ENCODE measurements around the gene LRRC28.
A peak's percentile ranks its signal among the peaks of the same experiment; 100 is the strongest.

Gene LRRC28

DNA sequence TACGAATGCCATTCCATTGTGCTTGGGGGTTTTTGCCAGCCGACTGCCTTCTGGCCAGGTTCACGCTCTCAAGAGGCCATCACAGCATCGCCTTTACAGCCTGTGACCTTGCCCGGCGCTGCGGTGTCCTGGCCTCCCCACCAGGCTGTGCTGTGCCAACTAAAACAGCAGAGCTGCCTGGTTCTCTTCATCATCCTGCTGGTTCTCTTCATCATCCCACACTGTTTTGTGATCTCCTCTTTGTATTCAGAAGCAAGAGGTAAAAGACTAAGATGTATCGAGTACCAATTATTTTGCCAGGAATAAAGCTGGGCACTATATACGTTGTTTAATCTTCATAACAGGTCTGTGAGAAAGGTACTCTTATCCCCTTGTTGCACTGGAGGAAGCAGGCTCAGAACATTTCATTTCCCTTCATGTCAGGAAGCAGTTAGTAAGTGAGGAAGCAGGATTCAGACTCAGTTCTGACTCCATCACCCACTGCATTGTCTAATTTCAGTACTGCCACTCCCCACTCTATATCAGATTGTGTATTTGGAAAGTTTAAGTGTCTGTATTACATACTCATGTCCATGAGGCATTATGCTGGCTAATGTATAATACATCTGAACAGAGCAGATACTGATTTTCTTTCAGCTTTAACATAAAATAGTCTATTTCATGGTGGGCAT is 92.7 kb downstream of the LRRC28 start:
- TF ChIP-seq, protein P1, sequence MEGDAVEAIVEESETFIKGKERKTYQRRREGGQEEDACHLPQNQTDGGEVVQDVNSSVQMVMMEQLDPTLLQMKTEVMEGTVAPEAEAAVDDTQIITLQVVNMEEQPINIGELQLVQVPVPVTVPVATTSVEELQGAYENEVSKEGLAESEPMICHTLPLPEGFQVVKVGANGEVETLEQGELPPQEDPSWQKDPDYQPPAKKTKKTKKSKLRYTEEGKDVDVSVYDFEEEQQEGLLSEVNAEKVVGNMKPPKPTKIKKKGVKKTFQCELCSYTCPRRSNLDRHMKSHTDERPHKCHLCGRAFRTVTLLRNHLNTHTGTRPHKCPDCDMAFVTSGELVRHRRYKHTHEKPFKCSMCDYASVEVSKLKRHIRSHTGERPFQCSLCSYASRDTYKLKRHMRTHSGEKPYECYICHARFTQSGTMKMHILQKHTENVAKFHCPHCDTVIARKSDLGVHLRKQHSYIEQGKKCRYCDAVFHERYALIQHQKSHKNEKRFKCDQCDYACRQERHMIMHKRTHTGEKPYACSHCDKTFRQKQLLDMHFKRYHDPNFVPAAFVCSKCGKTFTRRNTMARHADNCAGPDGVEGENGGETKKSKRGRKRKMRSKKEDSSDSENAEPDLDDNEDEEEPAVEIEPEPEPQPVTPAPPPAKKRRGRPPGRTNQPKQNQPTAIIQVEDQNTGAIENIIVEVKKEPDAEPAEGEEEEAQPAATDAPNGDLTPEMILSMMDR (IDR thresholded peaks at IDR 0.05; ENCODE audit: insufficient read depth, low read depth, low read length, missing control alignments), result no peak
- DNase-seq (ENCODE audit: low read depth), result no peak
- H3K4me3 ChIP-seq (ENCODE audit: low read length), result no peak overlapping the region

DNA sequence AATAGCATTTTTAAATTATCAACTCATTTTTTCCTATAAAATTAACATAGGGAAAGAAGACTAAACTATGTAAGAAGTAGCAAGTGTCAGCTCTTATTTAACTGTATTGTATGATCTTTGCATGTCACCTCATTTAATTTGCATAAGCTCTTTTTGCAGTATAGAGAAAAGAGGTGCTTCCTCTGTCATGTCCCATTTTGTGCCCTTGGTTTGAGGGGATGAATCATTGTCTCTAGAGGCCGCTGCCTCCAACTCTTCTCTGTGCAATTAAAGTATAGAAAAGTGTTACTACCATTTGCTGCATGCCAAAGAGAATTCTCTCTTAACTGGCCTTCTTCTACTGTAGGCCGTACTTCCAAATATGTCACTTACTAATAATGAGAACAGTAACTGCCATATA is 93.4 kb downstream of the LRRC28 start:
- DNase-seq (ENCODE audit: low read depth), result no peak
- no peak overlapping the region for H3K4me3 ChIP-seq (ENCODE audit: low read length)
- TF ChIP-seq, protein P1 (IDR thresholded peaks at IDR 0.05; ENCODE audit: insufficient read depth, low read depth, low read length, missing control alignments), result no peak

DNA sequence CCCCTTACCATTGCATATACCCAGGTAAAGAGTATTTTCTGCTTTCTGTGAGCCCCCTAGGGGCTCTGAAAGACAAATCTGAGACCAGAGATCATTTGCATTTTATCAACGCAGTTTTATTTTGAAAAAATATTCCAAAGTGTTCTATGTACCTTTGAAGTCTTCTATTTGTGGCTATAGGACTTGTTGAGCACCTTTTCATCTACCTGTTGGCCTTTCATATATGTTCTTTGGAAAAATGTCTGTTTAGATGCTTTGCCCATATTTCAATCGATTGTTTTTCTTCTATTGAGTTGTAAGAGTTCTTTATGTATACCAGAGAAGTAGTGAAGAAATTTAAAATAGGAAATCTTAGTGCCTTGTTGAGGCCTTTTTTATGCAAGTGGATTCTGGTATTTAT is 94.0 kb downstream of the LRRC28 start:
- TF ChIP-seq, protein P1 (IDR thresholded peaks at IDR 0.05; ENCODE audit: insufficient read depth, low read depth, low read length, missing control alignments), result no peak
- no peak for DNase-seq (ENCODE audit: low read depth)
- no peak overlapping the region for H3K4me3 ChIP-seq (ENCODE audit: low read length)

DNA sequence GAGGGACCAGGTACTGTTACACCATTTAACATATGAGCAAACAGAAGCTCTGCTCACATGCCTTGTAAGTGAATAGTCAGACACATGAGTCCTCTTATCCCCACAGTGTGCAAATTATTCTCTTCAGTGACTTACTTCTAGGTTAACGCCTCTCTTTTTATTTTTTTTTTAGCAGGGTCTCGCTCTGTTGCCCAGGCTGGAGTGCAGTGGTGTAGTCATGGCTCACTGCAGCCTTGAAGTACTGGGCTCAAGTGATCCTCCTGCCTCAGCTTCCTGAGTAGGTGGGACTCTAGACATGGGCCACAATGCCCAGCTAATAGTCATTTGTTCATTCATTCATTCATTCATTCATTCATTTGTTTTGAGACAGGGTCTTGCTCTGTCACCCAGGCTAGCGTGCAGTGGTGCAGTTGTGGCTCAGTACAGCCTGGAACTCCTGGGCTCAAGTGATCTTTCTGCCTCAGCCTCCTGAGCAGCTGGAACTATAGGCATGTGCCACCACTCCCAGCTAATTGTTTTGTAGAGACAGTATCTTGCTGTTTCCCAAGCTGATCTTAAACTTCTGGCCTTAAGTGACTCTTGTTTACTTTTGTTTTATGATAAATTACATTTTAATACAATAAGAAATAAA is 94.7 kb downstream of the LRRC28 start:
- no peak overlapping the region for H3K4me3 ChIP-seq (ENCODE audit: low read length)
- TF ChIP-seq, protein P1 (IDR thresholded peaks at IDR 0.05; ENCODE audit: insufficient read depth, low read depth, low read length, missing control alignments), result no peak
- no peak for DNase-seq (ENCODE audit: low read depth)

DNA sequence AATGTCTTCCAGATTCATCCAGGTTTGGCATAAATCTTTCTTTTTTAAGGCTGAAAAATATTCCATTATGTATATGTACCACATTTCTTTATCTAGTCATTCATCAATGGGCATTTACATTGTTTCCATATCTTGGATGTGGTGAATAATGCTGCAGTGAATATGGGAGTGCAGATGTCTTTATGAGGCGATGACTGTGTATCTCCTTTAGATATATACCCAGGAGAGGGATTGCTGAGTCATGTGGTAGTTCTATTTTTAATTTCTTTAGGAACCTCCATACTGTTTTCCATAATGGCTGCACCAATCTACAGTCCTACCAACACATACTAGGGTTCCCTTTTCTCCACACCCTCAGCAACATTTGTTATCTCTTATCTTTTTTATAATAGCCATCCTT is 96.3 kb downstream of the LRRC28 start:
- TF ChIP-seq, protein P1 (IDR thresholded peaks at IDR 0.05; ENCODE audit: insufficient read depth, low read depth, low read length, missing control alignments), result no peak
- DNase-seq (ENCODE audit: low read depth), result peak; percentile 10

DNA sequence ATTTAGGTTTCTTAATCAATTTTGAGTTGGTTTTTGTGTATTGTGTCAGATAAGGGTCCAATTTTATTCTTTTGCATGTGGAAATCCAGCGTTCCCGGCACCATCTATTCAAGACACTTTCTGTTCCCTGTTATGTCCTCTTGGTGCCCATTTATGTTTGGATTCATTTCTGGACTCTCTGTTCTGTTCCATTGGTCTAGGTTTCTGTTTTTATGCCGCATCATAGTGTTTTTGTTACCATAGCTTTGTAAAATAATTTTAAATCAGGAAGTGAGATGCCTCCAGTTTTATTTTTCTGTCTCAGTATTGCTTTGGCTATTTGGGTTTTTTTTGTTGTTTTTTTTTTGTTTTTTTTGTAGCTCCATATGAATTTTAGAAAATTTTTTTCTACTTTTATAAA is 97.1 kb downstream of the LRRC28 start:
- no peak for DNase-seq (ENCODE audit: low read depth)
- H3K4me3 ChIP-seq (ENCODE audit: low read length), result no peak overlapping the region
- TF ChIP-seq, protein P1 (IDR thresholded peaks at IDR 0.05; ENCODE audit: insufficient read depth, low read depth, low read length, missing control alignments), result no peak

More for the DNA sequence above, 96.3 kb downstream of the LRRC28 start:
- H3K4me3 ChIP-seq (ENCODE audit: low read length), result no peak overlapping the region

DNA sequence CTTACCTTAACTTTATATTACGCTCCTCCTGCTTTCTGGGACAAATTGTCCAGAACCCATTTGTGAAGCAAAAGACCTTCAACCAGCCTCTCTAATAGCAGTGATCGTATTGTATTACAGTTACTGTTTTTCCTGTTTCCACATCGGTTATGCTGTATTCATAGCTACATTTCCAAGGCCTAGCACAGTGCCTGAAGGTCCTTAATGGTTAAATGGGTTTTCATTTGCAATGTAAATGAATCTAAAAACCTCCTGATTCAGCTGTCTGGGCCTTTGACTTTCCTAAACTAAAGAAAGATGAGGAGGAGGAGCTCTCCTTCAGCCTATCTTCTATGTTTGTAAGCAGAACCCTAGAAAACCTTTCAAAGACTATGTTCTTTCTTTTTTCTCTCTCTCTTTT is 99.1 kb downstream of the LRRC28 start:
- H3K4me3 ChIP-seq (ENCODE audit: low read length), result no peak overlapping the region
- DNase-seq (ENCODE audit: low read depth), result no peak
- TF ChIP-seq, protein P1 (IDR thresholded peaks at IDR 0.05; ENCODE audit: insufficient read depth, low read depth, low read length, missing control alignments), result no peak

Data from epithelial cell of esophagus (primary cell).